NCI-H2107 (cell line): ENCODE data around the gene ZNRF1.

Experiments used
- DNase-seq: peaks from one replicate; lab custom pipeline; 2025; lab: John Stamatoyannopoulos, UW

Gene ZNRF1

GRCh38 chr16:75027520-75028300 lies 28.9 kb downstream of the ZNRF1 start:
- no peak for DNase-seq

- DNase-seq = no peak
Observed at GRCh38 chr16:75028544-75029135, 29.8 kb downstream of the ZNRF1 start.

GRCh38 chr16:75029854-75030253 lies 31.0 kb downstream of the ZNRF1 start:
- no peak for DNase-seq

DNA sequence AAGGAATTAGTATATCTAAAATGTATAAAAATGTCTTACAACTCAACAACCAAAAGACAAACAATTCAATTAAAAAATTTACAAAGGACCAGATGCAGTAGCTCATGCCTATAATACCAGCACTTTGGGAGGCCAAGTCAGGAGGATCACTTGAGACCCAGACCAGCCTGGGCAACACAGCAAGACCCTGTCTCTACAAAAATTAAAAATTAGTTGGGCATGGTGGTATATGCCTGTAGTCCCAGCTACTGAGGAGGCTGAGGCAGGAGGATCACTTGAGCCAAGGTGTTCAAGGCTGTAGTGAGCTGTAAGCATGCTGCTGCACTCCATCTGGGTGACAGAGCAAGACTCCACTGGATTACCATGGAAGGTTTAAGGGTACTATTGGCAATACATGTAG lies 33.8 kb downstream of the ZNRF1 start:
- DNase-seq = no peak

- no peak for DNase-seq
Observed at GRCh38 chr16:75035410-75035968, 36.7 kb downstream of the ZNRF1 start.

DNA sequence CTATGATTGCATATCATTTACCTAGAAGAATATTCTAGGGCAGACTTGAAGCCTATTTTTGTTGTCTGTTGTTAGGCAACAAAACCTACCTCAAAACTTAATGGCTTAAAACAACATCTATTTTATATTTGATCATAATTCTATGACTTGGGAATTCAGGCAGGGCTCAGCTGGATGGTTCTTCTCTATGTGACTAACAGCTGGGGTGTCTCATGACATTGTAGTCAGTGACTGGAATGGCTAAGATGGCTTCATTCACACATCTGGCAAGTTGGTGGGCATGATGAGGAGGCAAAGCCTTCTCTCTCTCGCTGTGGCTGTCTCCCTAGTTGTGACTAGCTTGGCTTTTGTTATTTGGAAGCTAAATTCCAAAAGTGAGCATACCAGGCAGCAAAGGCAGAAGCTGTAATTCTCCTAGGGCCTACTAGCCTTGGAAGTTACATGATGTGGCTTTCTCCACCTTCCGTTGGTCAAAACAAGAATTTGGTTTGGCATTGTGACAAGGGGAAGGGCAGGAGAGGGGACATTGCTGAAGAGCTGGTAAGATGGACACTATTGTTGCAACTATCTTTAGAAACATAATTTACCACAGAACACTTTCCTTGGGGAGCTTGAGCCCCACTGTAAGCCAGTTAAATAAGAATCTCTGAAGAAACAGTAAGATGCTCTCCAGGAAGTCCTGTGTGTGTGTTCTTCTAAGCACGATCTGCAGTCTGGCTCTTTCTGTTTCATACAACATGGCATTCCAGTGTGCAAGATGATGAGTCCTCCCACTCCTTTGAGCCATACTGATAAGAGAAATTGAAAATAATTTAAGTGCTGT lies 39.4 kb downstream of the ZNRF1 start:
- no peak for DNase-seq

DNA sequence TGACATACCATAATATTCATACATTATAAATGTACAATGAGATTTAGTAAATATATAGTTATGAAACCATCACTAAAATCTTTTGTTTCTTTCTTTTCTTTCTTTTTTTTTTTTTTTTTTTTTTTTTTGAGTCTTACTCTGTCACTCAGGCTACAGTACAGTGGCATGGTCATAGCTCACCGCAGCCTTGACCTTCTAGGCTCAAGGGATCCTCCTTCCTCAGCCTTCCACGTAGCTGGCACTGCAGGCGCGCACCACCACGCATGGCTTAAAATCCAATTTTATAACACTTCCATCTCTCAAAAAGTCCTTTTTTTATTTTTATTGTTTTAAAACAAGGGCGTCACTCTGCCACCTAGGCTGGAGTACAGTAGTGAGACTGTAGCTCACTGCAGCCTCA lies 41.1 kb downstream of the ZNRF1 start:
- DNase-seq = no peak

- DNase-seq = no peak
Observed at GRCh38 chr16:75042426-75043174, 43.8 kb downstream of the ZNRF1 start.

GRCh38 chr16:75043175-75043895 lies 44.5 kb downstream of the ZNRF1 start:
- DNase-seq = no peak

DNA sequence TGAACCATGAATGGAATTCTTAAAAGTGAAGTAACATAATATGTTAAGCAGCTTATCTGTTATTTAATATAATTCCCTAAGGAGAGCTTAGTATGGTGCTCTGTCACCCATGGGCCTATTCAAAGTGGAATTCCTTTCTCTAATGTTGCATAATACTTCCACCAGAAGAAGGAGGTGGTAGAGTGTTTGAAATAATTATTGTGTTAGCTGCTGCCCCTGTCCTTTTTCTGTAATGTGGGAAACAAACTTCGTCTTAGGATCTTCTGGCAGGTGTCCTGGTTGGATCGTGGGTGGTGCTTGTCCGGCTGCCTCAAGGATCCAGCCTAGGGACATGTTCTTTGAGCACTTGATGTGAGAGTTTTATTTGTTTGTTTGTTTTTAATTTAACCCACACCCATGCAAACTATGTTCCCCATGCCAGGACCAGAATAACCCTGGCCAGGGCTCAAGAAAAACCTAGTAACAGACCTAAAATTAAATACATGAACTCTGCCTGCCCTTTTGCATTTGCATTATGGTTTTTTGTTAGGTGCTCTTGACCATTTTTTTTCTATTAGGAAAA lies 46.1 kb downstream of the ZNRF1 start:
- DNase-seq = no peak

DNA sequence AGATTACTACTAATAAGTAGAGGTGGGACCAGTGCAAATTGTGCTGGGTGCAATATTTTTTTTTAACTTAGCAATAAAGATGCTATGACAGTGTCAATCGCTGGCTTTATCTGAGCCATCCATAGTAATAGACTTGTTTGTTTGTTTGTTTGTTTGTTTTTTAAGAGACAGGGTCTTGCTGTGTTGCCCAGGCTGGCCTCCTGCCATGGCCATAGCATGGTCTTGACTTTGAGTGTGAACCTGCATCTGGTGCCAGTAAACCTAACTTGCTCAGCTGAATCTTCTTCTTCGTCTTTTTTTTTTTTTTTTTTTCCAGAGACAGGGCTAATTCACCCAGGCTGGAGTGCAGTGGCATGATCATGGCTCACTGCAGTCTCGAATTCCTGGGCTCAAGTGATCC lies 46.6 kb downstream of the ZNRF1 start:
- no peak for DNase-seq

DNA sequence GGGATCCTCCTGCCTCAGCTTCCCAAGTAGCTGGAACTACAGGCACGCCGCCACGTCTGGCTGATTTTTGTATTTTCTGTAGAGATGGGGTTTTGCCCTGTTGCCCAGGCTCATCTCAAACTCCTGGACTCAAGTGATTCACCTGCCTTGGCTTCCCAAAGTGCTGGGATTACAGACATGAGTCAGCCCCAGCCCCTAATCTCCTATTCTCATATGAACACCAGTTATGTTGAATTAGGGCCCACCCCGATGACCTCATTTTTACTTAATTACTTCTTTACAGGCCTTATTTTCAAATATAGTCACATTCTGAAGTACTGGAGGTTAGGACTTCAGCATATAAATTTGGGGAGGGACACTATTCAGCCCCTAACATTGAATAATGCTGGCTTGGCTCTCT lies 49.2 kb downstream of the ZNRF1 start:
- DNase-seq = no peak

DNA sequence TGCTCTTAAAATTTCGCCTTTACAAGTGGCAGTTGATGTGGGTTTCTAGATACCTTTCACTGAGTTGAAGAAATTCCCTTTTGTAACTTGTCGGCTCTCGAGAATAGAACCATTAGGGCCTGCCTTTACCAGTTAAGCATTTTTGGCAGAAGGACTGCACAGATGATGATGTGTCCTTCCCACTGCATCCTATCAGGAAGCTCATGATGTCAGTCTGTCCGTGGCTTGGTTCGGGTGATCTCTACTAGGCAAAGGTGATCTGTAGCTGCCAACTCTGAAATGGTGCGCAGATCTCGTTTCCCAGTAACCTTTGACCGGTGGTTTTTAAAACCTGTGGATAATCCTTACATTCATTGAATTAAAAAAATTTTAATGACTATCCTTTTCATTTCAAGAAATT lies 49.7 kb downstream of the ZNRF1 start:
- DNase-seq = no peak

GRCh38 chr16:75052481-75053202 lies 53.8 kb downstream of the ZNRF1 start:
- no peak for DNase-seq

- DNase-seq = peak; percentile 23
Observed at GRCh38 chr16:75053791-75054555, 55.1 kb downstream of the ZNRF1 start.

DNA sequence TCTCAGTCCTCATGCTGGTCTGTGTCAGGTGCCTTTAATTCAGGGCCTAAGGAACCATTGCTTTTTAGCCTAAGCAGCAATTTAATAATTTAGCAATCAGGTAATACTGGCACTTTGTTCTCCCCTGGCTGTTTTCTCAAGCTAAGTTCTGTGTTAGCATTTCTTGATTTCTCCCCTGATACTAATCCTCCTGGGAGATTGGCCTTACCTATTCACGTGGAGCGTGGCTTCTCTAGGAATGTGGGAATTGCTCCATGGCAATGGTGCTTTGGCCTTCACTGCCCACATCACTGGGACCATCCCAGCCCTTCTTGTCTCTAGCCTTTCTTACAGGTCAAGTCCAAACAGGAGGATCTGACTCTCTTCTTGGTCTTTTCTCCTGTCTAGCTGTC lies 55.7 kb downstream of the ZNRF1 start:
- no peak for DNase-seq

DNA sequence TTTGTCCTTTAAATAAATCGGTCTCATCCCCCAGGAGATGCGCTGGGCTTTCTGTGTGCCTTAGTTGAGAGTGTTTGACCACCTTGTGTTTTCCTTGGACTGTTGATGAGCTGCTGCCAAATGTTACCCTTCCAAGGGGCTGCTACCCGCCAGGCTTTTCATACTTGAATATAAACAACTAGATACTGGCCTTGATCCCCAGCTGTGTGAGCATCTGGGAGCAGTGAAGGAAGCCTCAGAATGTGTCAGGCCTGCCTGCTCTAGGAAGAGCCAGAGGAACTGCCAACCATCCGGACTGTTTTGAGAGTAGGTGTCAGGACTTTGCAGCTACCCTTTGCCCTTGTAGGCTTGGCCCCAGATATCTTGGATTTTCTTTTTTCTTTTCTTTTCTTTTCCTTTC lies 60.0 kb downstream of the ZNRF1 start:
- no peak for DNase-seq

DNA sequence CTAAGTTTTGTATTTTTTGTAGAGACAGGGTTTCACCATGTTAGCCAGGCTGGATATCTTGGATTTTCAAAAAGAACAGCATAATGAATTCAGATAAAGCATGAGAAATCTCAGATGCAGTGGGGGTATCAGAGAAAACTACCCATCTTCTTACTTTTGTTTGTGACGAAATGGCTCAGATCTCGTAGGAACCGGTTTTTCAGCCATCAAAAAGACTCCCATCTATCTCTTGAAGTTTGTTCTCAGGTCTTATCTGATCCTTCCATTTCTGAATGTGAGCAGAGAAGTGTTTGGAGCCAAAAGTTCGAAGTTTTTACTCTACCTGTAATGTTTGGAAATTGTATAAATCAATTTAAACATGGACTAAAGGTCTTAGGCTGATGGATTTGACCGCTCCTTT lies 60.6 kb downstream of the ZNRF1 start:
- DNase-seq = no peak

DNA sequence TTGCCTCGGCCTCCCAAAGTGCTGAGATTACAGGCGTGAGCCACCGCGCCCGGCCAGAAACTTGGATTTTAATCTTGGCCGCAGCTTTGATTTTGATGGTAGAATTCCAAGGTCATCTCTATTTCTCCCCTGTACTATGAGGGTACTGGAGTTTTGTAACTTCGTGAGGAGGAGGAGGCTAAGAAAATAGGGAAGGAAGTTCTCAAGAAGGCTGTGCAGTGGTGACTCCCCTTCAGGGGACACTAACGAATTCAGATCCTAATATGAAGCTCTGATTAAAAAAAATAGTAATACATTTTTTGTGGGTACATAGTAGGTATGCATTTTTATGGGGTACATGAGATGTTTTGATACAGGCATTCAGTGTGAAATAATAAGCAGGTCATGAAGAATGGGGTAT lies 61.9 kb downstream of the ZNRF1 start:
- DNase-seq = no peak

DNA sequence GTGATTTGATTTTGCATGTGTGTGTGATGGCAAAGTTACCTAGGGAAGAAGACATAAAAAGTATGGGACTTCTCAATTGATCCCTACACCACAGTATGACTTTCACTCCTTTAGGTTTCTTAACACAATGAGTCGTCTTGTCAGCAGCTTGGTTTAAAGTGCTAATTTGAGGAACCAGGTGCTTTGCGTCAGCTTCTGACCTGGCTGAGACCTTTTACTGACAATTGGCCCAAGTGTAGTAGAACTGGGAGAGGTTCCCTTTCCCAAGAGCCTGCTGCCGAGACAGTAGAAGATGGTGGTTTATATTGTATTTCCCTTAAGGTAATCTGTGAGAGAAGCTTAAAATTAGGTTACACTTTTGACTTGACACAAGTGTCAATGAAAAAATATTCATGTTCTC lies 62.8 kb downstream of the ZNRF1 start:
- DNase-seq = no peak
